K562 (cell line): ENCODE measurements around the gene GPER1. TPM values are rescaled to one million over a fixed set of nuclear protein-coding genes. Genes with fewer than 3 reads are reported as not detected.

Experiments
- ARID3A ChIP-seq: IDR thresholded peaks from 2 replicates; pipeline ENCODE4 v1.6.1; 2012; ENCODE audit warnings: low read depth, low read length, improper control_type of control experiment, borderline replicate concordance
- ATF7 ChIP-seq: fragments of 450-650 bp; IDR thresholded peaks from 2 replicates; pipeline ENCODE4 v1.7.1; 2014; ENCODE audit warnings: mild to moderate bottlenecking, moderate library complexity
- CREB3 ChIP-seq: fragments of 450-650 bp; conservative IDR thresholded peaks from 2 replicates; pipeline ENCODE4 v1.6.1; 2016; ENCODE audit warnings: missing genetic modification characterization, low read depth, mild to moderate bottlenecking, missing compliant biosample characterization, moderate library complexity
- E2F1 ChIP-seq: sonication (generic); formaldehyde crosslinking; IDR thresholded peaks from 2 replicates; pipeline ENCODE4 v1.8.1; 2023; ENCODE audit warnings: mild to moderate bottlenecking, missing genetic modification reagents, moderate library complexity
- EP400 ChIP-seq: fragments of 450-650 bp; IDR thresholded peaks from 2 replicates; pipeline ENCODE4 v1.6.1; 2017; ENCODE audit warnings: antibody characterized with exemption, mild to moderate bottlenecking, moderate library complexity
- JUN ChIP-seq, 2 experiments: sonication (generic) in 1 of 2; formaldehyde crosslinking in 1 of 2; IDR thresholded peaks; 2 replicates each; pipeline versions ENCODE4 v1.6.1 to v1.8.0; 2012 to 2022; ENCODE audit warnings: borderline replicate concordance in 2 of 2, mild to moderate bottlenecking in 2 of 2, improper control_type of control experiment in 1 of 2, low read depth in 1 of 2, low read length in 1 of 2, missing genetic modification reagents in 1 of 2
- OTX1 ChIP-seq: fragments of 450-650 bp; formaldehyde crosslinking; IDR thresholded peaks from 2 replicates; pipeline ENCODE4 v1.4.0; 2022; ENCODE audit warnings: mild to moderate bottlenecking
- RB1 ChIP-seq: fragments of 450-650 bp; IDR thresholded peaks from 2 replicates; pipeline ENCODE4 v1.6.1; 2017; ENCODE audit warnings: low read depth, mild to moderate bottlenecking
- RUNX1 ChIP-seq: sonication (generic); IDR thresholded peaks from 2 replicates; pipeline ENCODE4 v1.6.1; 2016; ENCODE audit warnings: antibody characterized with exemption, low read depth
- STAT5A ChIP-seq: IDR thresholded peaks from 2 replicates; pipeline ENCODE4 v1.6.1; 2012; ENCODE audit warnings: low read length, inconsistent platforms, borderline replicate concordance
- TAF15 ChIP-seq: fragments of 200-400 bp; formaldehyde crosslinking; IDR thresholded peaks from 2 replicates; pipeline ENCODE4 v1.6.1; 2017; ENCODE audit warnings: mild to moderate bottlenecking, low read depth, low read length, moderate library complexity
- TFAP4 ChIP-seq: sonication (generic); formaldehyde crosslinking; IDR thresholded peaks from 2 replicates; pipeline ENCODE4 v1.8.0; 2022; ENCODE audit warnings: missing genetic modification reagents, mild to moderate bottlenecking, moderate library complexity, borderline replicate concordance
- TGIF2 ChIP-seq: sonication (generic); formaldehyde crosslinking; IDR thresholded peaks from 2 replicates; pipeline ENCODE4 v1.8.1; 2022; ENCODE audit warnings: mild to moderate bottlenecking, missing genetic modification reagents, moderate library complexity
- polyA plus RNA-seq, 8 experiments: library from polyadenylated mRNA; depleted of rRNA in 4 of 8; stranded (reverse) in 5 of 8; unstranded in 3 of 8; fragments of >200 nt; fragmentation: Nextera tagmentation in 2 of 8; fragmentation: Illumina TruSeq in 1 of 8; extraction: Ambion mirVana in 2 of 8; extraction: Trizol in 1 of 8; gene quantifications; 2 replicates each; pipeline versions ENCODE4 v1.2.1 to v1.2.3, GENCODE V29; 2011 to 2014; ENCODE audit warnings: inconsistent platforms in 1 of 8, missing spikeins in 1 of 8
- total RNA-seq, 7 experiments: library from RNA; depleted of rRNA in 6 of 7; stranded (reverse); fragments of >200 nt in 6 of 7; fragmentation: Illumina TruSeq in 2 of 7; extraction: Trizol in 2 of 7; gene quantifications; 2 replicates each; pipeline versions ENCODE4 v1.2.1 to v1.2.3, GENCODE V29; 2011 to 2021; ENCODE audit warnings: low replicate concordance in 1 of 7

The GPER1 gene
- total and polyA plus RNA-seq, 9 of the 15 experiments (the other 6 are each of a cell fraction or from before 2014, with no cell fraction given) = 0.04 to 0.09 (median 0.08) TPM; not detected in 6

- TF ChIP-seq STAT5A (no peak; the same call in 1 of the 2 replicates), JUN (IDR thresholded peaks at IDR 0.05; ENCODE audit: borderline replicate concordance, low read depth, low read length) (0 out of 2 replicates have a peak, but pooled peaks have one; percentile 14), JUN (CRISPR knock-in tag; IDR thresholded peaks at IDR 0.05; ENCODE audit: borderline replicate concordance) (no peak), CREB3 (tag) (no peak), TFAP4 (CRISPR knock-in tag) (no peak), E2F1 (CRISPR knock-in tag) (no peak), ATF7 (no peak), RUNX1 (no peak), ARID3A (no peak), EP400 (no peak; the same call in 1 of the 2 replicates), RB1 (no peak), OTX1 (no peak), TGIF2 (CRISPR knock-in tag) (no peak), TAF15 (no peak)
These were observed 44.2 kb upstream of the GPER1 start (continued) for GRCh38 chr7:1043552-1044188.
